ENCODE results near the gene CEP20.
A peak's percentile ranks its signal among the peaks of the same experiment; 100 is the strongest.
"Not testable (repeated sequence)": the region's sequence is repeated elsewhere in the genome, so short reads cannot be mapped to it uniquely, and the experiment has no call there.

Gene CEP20, protein sequence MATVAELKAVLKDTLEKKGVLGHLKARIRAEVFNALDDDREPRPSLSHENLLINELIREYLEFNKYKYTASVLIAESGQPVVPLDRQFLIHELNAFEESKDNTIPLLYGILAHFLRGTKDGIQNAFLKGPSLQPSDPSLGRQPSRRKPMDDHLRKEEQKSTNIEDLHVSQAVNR

DNA sequence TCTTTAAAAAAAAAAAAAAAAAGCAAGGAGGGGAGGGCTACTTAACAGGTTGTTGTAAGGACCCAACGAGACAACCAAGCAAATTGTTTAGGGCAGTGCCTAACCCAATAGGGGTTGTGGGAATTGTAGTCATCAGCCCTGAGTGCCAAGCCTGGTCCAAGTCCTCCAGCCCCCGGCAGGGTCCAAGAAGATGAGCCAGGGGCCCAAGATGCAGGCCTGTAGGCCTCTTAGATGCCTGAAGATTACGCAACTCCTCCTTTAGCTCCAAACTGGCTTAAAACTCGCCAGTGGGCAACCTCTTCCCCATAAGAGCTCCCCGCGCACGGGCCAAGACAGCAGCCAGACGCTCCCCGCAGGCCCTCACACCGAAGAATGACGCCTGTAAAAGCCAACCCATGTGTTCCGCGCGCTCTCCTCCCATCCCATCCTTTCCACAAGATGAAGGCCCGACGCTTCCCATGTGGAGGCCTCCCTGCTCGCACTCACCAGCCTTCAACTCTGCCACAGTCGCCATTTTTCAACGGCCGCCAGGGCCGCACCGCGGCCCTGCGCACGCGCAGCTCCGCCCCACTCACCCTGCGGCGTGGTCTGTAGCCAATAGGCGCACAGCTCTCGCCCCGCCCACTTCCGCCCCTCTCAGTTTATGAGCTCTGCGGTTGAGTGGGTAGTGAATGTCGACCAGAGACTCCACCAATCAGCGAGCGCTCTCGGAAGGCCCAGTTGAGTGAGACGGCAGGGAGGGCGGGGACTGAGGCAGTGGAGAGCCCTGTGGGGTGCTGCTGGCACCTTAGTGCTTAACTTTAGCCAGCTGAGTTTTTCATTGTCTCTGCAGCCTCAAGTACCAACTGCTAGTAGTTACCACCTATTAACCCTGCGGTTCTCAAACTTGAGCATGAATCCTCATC, at the start of gene CEP20:
TSS of gene CEP20 (minus strand) at position 532 of the 905 bp plus-strand sequence. CDS start at position 514, 18 bp downstream.
- H3K4me3 ChIP-seq (ENCODE audit: control insufficient read depth, low read depth, low read length) = peak within 1 kb of the TSS; percentile 97
- TF ChIP-seq, protein P1, sequence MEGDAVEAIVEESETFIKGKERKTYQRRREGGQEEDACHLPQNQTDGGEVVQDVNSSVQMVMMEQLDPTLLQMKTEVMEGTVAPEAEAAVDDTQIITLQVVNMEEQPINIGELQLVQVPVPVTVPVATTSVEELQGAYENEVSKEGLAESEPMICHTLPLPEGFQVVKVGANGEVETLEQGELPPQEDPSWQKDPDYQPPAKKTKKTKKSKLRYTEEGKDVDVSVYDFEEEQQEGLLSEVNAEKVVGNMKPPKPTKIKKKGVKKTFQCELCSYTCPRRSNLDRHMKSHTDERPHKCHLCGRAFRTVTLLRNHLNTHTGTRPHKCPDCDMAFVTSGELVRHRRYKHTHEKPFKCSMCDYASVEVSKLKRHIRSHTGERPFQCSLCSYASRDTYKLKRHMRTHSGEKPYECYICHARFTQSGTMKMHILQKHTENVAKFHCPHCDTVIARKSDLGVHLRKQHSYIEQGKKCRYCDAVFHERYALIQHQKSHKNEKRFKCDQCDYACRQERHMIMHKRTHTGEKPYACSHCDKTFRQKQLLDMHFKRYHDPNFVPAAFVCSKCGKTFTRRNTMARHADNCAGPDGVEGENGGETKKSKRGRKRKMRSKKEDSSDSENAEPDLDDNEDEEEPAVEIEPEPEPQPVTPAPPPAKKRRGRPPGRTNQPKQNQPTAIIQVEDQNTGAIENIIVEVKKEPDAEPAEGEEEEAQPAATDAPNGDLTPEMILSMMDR (IDR thresholded peaks at IDR 0.05; ENCODE audit: control insufficient read depth, insufficient read depth, low read depth, low read length, missing control alignments) = peak; percentile 4
- DNase-seq (ENCODE audit: low read depth) = peak; percentile 96

GRCh38 chr16:15936809-15937208, 48.4 kb upstream of the CEP20 start:
- DNase-seq (ENCODE audit: low read depth) = not testable (repeated sequence)

GRCh38 chr16:15934991-15935390, 46.6 kb upstream of the CEP20 start:
- DNase-seq (ENCODE audit: low read depth) = no peak
- TF ChIP-seq, protein P1 (IDR thresholded peaks at IDR 0.05; ENCODE audit: control insufficient read depth, insufficient read depth, low read depth, low read length, missing control alignments) = no peak
- H3K4me3 ChIP-seq (ENCODE audit: control insufficient read depth, low read depth, low read length) = no peak overlapping the region

More at GRCh38 chr16:15936809-15937208, 48.4 kb upstream of the CEP20 start:
- H3K4me3 ChIP-seq (ENCODE audit: control insufficient read depth, low read depth, low read length) = not testable (repeated sequence)

DNA sequence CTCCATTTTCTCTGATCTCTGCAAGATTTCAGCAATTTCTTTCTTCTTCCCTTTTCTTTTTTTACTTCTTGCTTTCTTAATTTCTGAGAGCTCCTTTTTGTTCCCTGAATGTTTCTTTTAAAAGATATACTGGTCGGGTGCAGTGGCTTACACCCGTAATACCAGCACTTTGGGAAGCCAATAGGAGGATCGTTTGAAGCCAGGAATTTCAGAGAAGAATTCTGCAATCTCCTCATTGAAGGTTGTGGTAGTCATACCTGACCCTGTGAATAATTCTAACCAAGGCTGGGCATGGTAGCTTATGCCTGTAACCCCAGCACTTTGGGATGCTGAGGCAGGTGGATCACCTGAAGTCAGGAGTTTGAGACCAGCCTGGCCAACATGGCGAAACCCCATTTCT, 45.4 kb upstream of the CEP20 start:
- TF ChIP-seq, protein P1 (IDR thresholded peaks at IDR 0.05; ENCODE audit: control insufficient read depth, insufficient read depth, low read depth, low read length, missing control alignments) = no peak
- DNase-seq (ENCODE audit: low read depth) = no peak
- no peak overlapping the region for H3K4me3 ChIP-seq (ENCODE audit: control insufficient read depth, low read depth, low read length)

DNA sequence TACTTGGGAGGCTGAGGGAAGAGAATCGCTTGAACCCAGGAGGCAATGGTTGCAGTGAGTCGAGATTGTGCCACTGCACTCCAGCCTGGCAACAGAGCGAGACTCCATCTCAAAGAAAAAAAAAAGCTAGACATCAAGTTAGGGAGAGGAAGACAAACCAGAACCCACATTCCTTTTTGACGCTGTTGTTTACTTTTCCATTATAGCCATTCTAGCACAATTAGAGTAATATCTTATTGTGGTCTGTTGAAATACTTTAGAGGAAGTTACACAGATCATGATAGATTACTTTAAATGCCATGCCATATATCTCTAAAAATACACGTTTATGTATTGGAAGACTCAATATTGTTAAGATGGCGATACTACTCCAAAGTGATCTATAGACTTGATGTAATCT, 44.5 kb upstream of the CEP20 start:
- DNase-seq (ENCODE audit: low read depth) = no peak
- no peak overlapping the region for H3K4me3 ChIP-seq (ENCODE audit: control insufficient read depth, low read depth, low read length)
- TF ChIP-seq, protein P1 (IDR thresholded peaks at IDR 0.05; ENCODE audit: control insufficient read depth, insufficient read depth, low read depth, low read length, missing control alignments) = no peak

GRCh38 chr16:15928261-15929104, 40.1 kb upstream of the CEP20 start:
- no peak overlapping the region for H3K4me3 ChIP-seq (ENCODE audit: control insufficient read depth, low read depth, low read length)
- DNase-seq (ENCODE audit: low read depth) = no peak
- TF ChIP-seq, protein P1 (IDR thresholded peaks at IDR 0.05; ENCODE audit: control insufficient read depth, insufficient read depth, low read depth, low read length, missing control alignments) = no peak
